HL-60 (cell line): ENCODE data around the gene POMT1.

Experiments
- CTCF ChIP-seq: IDR thresholded peaks from one replicate; pipeline ENCODE4 v1.5.1; 2011; ENCODE audit warnings: low read length, control low read depth, inconsistent platforms; ENCODE audit not compliant: insufficient read depth
- GABPA ChIP-seq: IDR thresholded peaks from 2 replicates; pipeline ENCODE4 v1.6.1; 2012; ENCODE audit warnings: low read depth
- POLR2AphosphoS5 ChIP-seq: IDR thresholded peaks from 2 replicates; pipeline ENCODE4 v1.6.1; 2012; ENCODE audit warnings: low read depth
- REST ChIP-seq: IDR thresholded peaks from 2 replicates; pipeline ENCODE4 v1.6.1; 2012; ENCODE audit warnings: low read depth; ENCODE audit not compliant: insufficient replicate concordance
- SPI1 ChIP-seq: IDR thresholded peaks from 2 replicates; pipeline ENCODE4 v1.6.1; 2012; ENCODE audit warnings: low read depth, mild to moderate bottlenecking, borderline replicate concordance

- TF ChIP-seq CTCF (no peak), GABPA (no peak), SPI1 (no peak), REST (no peak), POLR2AphosphoS5 (no peak)
Measured at GRCh38 chr9:131520503-131520902, 17.8 kb downstream of the POMT1 start.
